B cell (primary cell): ENCODE results near the gene MICAL3. TPM values are rescaled to one million over a fixed set of nuclear protein-coding genes. Genes with fewer than 3 reads are reported as not detected.
A peak's percentile ranks its signal among the peaks of the same experiment; 100 is the strongest.

ENCODE experiments used
- ATAC-seq: fragments of 200-7000 bp; cut with Tn5 transposase; one replicate; pipeline ENCODE4 v1.10.0; 2021; ENCODE audit warnings: low read depth, mild to moderate bottlenecking, moderate number of reproducible peaks, moderate library complexity
- CTCF ChIA-PET: fragments of 350-600 bp; sonication (Branson Sonifier 250); formaldehyde crosslinking; loops from one replicate; lab custom pipeline; 2021; ENCODE audit warnings: antibody characterized with exemption, inconsistent platforms; lab: Charles Lee
- POLR2A ChIA-PET: fragments of 350-600 bp; sonication (Branson Sonifier 250); formaldehyde crosslinking; loops from one replicate; lab custom pipeline; 2021; ENCODE audit warnings: antibody characterized with exemption; lab: Charles Lee
- DNase-seq: peaks from one replicate; pipeline ENCODE4 v3.0.0; 2013
- H2AFZ ChIP-seq: 2 replicates; pipeline ENCODE4 v1.6.1; 2012; ENCODE audit warnings: mild to moderate bottlenecking, low read depth, low read length; ENCODE audit not compliant: insufficient read depth, poor library complexity, severe bottlenecking
- H3K27ac ChIP-seq, 2 donors: 1 replicate in 1 of 2; 2 replicates in 1 of 2; pipeline ENCODE4 v1.5.1; 2012 to 2013; ENCODE audit warnings: low read length in 2 of 2, mild to moderate bottlenecking in 2 of 2, moderate library complexity in 1 of 2
- H3K27me3 ChIP-seq, 4 experiments: fragments of 200-600 bp in 1 of 4; sonication (generic) in 1 of 4; replicated peaks in 1 of 4; 1 replicate in 2 of 4; 2 replicates in 2 of 4; pipeline versions ENCODE4 v1.6.1 to v1.7.0; 2013 to 2016; ENCODE audit warnings: low read length in 3 of 4, mild to moderate bottlenecking in 2 of 4, mixed read lengths in 1 of 4, moderate library complexity in 1 of 4; ENCODE audit not compliant: insufficient read depth in 4 of 4, control insufficient read depth in 3 of 4; ENCODE audit errors: control extremely low read depth in 1 of 4
- H3K36me3 ChIP-seq, 2 experiments: replicated peaks in 1 of 2; 1 replicate in 1 of 2; 2 replicates in 1 of 2; pipeline versions ENCODE4 v1.6.1 to v1.7.1; 2013; ENCODE audit warnings: low read length in 1 of 2; ENCODE audit not compliant: insufficient read depth in 2 of 2, control insufficient read depth in 1 of 2; ENCODE audit errors: control extremely low read depth in 1 of 2, extremely low read depth in 1 of 2
- H3K4me1 ChIP-seq, 2 donors: fragments of 200-600 bp in 1 of 2; sonication (generic) in 1 of 2; 1 replicate in 1 of 2; 2 replicates in 1 of 2; pipeline versions ENCODE4 v1.5.1 to v1.6.1; 2013 to 2017; ENCODE audit warnings: low read length in 2 of 2; ENCODE audit not compliant: control insufficient read depth in 2 of 2, insufficient read depth in 2 of 2
- H3K4me2 ChIP-seq: replicated peaks from 2 replicates; pipeline ENCODE3; 2012; ENCODE audit warnings: mild to moderate bottlenecking, low read depth, low read length; ENCODE audit not compliant: poor library complexity, severe bottlenecking
- H3K4me3 ChIP-seq, 5 experiments: fragments of 200-600 bp in 1 of 5; sonication (generic) in 1 of 5; 1 replicate in 3 of 5; 2 replicates in 2 of 5; pipeline versions ENCODE4 v1.5.1 to v1.7.0; 2011 to 2016; ENCODE audit warnings: low read length in 4 of 5, mild to moderate bottlenecking in 4 of 5, low read depth in 2 of 5, control low read depth in 1 of 5, moderate library complexity in 1 of 5; ENCODE audit not compliant: insufficient read depth in 1 of 5; ENCODE audit errors: control extremely low read depth in 1 of 5, extremely low read depth in 1 of 5
- H3K79me2 ChIP-seq: fragments of 200-600 bp; sonication (generic); one replicate; pipeline ENCODE4 v1.6.0; 2016; ENCODE audit warnings: low read length; ENCODE audit not compliant: control insufficient read depth, insufficient read depth
- H3K9ac ChIP-seq: fragments of 200-600 bp; sonication (generic); 2 replicates; pipeline ENCODE4 v1.6.1; 2017; ENCODE audit warnings: mild to moderate bottlenecking, low read length, moderate library complexity
- H3K9me3 ChIP-seq, 3 donors: one replicate each; pipeline versions ENCODE4 v1.6.1 to v1.7.1; 2013; ENCODE audit warnings: low read length in 2 of 3; ENCODE audit not compliant: control insufficient read depth in 2 of 3, insufficient read depth in 1 of 3; ENCODE audit errors: control extremely low read depth in 1 of 3
- H4K20me1 ChIP-seq: 2 replicates; pipeline ENCODE4 v1.6.0; 2012; ENCODE audit warnings: mild to moderate bottlenecking, low read length; ENCODE audit not compliant: insufficient read depth, control insufficient read depth, poor library complexity, severe bottlenecking
- H3K27ac Mint-ChIP-seq: one replicate; pipeline ENCODE4 v1.8.0; 2021; ENCODE audit warnings: mixed read lengths
- H3K27me3 Mint-ChIP-seq: one replicate; pipeline ENCODE4 v1.8.0; 2021; ENCODE audit warnings: mixed read lengths
- H3K4me1 Mint-ChIP-seq: one replicate; pipeline ENCODE4 v1.8.0; 2021; ENCODE audit warnings: mixed read lengths
- H3K4me3 Mint-ChIP-seq: one replicate; pipeline ENCODE4 v1.8.0; 2021; ENCODE audit warnings: mixed read lengths
- H3K9me3 Mint-ChIP-seq: one replicate; pipeline ENCODE4 v1.8.0; 2022; ENCODE audit warnings: mixed read lengths; ENCODE audit not compliant: insufficient read depth
- CTCF ChIP-seq: fragments of 200-600 bp; IDR thresholded peaks from one replicate; pipeline ENCODE4 v1.8.0; 2022; ENCODE audit warnings: antibody characterized with exemption, mild to moderate bottlenecking
- EZH2 ChIP-seq: IDR thresholded peaks from 2 replicates; pipeline ENCODE4 v1.6.1; 2012; ENCODE audit warnings: borderline replicate concordance, low read depth, mild to moderate bottlenecking, moderate library complexity, low read length; ENCODE audit not compliant: insufficient read depth, poor library complexity, severe bottlenecking
- WGBS: methylation state at CpG from one replicate; pipeline ENCODE4 v1.1.5; 2013; ENCODE audit warnings: missing lambda C conversion rate; ENCODE audit not compliant: insufficient coverage; 5-methylcytosine and 5-hydroxymethylcytosine counted together
- intact Hi-C: fragments of 100-400 bp; cut with micrococcal nuclease; formaldehyde crosslinking; loops from one replicate; pipeline ENCODE4 v1.10.0; 2022
- polyA plus RNA-seq: library from polyadenylated mRNA; depleted of rRNA; stranded (reverse); fragments of >200 nt; gene quantifications from 2 replicates; pipeline ENCODE4 v1.2.3, GENCODE V29; 2012
- total RNA-seq, 2 donors: library from RNA; stranded (reverse); fragments of 120-200 nt in 1 of 2; gene quantifications; 1 replicate in 1 of 2; 2 replicates in 1 of 2; pipeline versions ENCODE4 v1.2.3 to v1.2.4, GENCODE V29; 2013 to 2022

Gene MICAL3
- total and polyA plus RNA-seq, 2 donors (not counting 1 experiment from before 2014, with no cell fraction given): 50.5 to 253 TPM

DNA sequence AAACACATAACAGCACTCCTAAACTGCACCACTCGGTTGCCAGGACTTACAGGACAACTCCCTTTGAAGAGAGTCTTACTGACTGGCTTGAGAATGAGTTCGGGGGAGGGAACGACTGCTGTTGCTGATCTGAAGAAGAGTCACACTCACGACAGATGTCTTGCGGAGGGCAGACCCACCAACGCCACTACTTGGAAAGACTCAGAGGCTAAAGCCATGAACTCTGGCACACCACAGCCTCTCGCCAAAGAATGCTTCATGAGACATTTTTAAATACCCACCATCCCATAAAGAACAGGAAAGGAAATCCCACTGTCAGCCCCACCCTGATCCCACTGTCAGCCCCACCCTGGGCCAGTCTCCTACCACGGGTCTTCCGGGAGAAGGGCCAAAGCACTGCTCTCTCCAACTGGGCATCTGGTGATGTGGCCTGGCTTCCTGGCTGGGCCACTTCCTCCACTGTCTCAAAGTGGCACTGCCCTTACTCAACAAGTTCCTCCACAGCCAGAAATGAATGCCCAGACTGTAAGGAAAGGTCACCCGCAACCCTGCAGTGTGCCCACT, 73.6 kb downstream of the MICAL3 start:
- Histone ChIP-seq H3K79me2 (peaks cover 100% of the 10 kb centered on the region), H4K20me1 (peaks cover 100% of the 10 kb centered on the region), H3K27ac (peak overlapping the region in 1 of 2 donors; percentile 34), H3K4me3 (no peak overlapping the region), H3K9me3 (no peaks in the 10 kb centered on the region), H3K4me1 (peaks cover 43 to 64% of the 10 kb centered on the region in 2 donors), H3K27me3 (no peaks in the 10 kb centered on the region), H2AFZ (no peak overlapping the region), H3K4me2 (peak overlapping the region; percentile 3), H3K36me3 (peaks cover 0 to 28% of the 10 kb centered on the region in 2 experiments), H3K9ac (no peak overlapping the region)
- TF ChIP-seq EZH2 (no peak), CTCF (no peak)
- CTCF ChIA-PET: interaction anchor here (0.7 kb wide), 1 partner anchor 51 kb away, joined by 4 read pairs; no protein-coding TSS in a partner anchor
- no peaks in the 10 kb centered on the region for H3K9me3 Mint-ChIP-seq
- peaks cover 83% of the 10 kb centered on the region for H3K4me1 Mint-ChIP-seq
- DNase-seq: no peak
- POLR2A ChIA-PET: no interaction called here
- WGBS: 83% methylated on average over 7 of the region's 10 CpGs
- H3K27ac Mint-ChIP-seq: peak overlapping the region; percentile 56
- intact Hi-C loops: no loop called here
- H3K27me3 Mint-ChIP-seq: no peaks in the 10 kb centered on the region
- H3K4me3 Mint-ChIP-seq: no peak overlapping the region
- ATAC-seq: no peak

DNA sequence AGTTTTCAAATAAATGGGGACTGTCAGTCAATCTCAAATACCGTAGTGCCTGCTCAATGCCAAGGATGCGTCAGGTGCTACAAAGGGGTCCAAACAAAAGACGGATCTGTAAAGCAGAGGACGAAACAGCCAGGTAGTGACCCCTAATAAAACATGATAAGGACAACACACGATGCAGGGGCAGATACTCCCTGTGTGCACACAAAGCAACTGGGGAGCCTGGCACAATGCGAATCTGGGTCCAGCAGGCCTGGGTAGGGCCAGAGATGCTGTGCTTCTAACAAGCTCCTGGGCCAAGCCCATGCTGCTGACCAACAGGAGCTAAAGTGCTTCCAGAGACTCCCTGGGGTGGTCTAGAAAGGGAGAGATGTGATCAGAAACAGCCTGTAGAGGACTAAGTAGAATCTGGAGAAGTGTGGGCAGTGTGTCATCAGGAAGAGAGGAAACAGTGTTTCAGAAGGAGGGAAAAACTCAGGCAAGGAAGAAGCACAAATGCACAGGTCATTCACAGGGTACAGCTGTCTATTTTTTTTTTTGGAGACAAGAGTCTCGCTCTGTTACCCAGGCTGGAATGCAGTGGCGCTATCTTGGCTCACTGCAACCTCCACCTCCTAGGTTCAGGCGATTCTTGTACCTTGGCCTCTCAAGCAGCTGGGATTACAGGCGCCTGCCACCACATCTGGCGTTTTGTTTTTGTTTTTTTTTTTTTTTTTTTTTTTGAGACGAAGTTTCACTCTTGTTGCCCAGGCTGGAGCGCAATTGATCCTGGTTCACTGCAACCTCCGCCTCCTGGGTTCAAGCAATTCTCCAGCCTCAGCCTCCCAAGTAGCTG, 74.5 kb downstream of the MICAL3 start:
- no peak overlapping the region for H3K9ac ChIP-seq
- TF ChIP-seq EZH2 (no peak), CTCF (no peak)

More for the DNA sequence above, 74.5 kb downstream of the MICAL3 start:
- peaks cover 0 to 27% of the 10 kb centered on the region in 2 experiments for H3K36me3 ChIP-seq
- CTCF ChIA-PET: interaction anchor here (0.7 kb wide), 1 partner anchor 51 kb away, joined by 4 read pairs; no protein-coding TSS in a partner anchor
- peaks cover 48 to 64% of the 10 kb centered on the region in 2 donors for H3K4me1 ChIP-seq
- no peaks in the 10 kb centered on the region for H3K27me3 ChIP-seq
- H3K27ac Mint-ChIP-seq: peak overlapping the region; percentile 28
- H3K4me3 ChIP-seq: no peak overlapping the region
- H4K20me1 ChIP-seq: peaks cover 100% of the 10 kb centered on the region
- POLR2A ChIA-PET: no interaction called here
- no peak overlapping the region for H2AFZ ChIP-seq
- ATAC-seq: no peak
- peak overlapping the region in 1 of 2 donors; percentile 38 for H3K27ac ChIP-seq
- no peaks in the 10 kb centered on the region for H3K9me3 Mint-ChIP-seq
- DNase-seq: no peak
- H3K4me3 Mint-ChIP-seq: peak overlapping the region; percentile 14
- H3K4me1 Mint-ChIP-seq: peaks cover 83% of the 10 kb centered on the region
- intact Hi-C loops: no loop called here
- WGBS: 96% methylated on average over 13 of the region's 14 CpGs
- H3K79me2 ChIP-seq: peaks cover 100% of the 10 kb centered on the region
- H3K4me2 ChIP-seq: no peak overlapping the region
- H3K27me3 Mint-ChIP-seq: no peaks in the 10 kb centered on the region
- H3K9me3 ChIP-seq: no peaks in the 10 kb centered on the region
